Measurements from ENCODE around the gene C13orf46. TPM values are rescaled to one million over a fixed set of nuclear protein-coding genes. Genes with fewer than 3 reads are reported as not detected.

Gene C13orf46
- total RNA-seq, 2 donors from 2014 or later: 0.24 to 0.44 TPM

DNA sequence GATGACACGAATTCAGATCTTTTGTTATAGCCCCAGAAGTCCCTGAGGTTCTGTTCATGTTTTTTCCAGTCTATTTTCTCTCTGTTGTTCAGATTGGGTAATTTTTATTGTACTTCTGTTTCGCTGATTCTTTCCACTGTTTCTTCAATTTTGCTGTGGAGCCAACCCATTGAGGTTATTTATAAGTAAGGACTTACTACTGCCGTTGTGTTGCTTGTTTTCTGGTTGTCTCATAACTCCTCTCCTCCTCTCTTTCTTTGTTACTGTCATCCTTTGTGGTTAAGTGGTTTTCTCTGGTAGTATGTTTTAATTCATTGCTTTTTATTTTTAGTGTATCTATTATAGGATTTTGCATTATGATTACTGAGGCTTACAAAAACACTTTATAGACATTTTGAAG is 61.3 kb downstream of the C13orf46 start:
- TF ChIP-seq, protein P1, sequence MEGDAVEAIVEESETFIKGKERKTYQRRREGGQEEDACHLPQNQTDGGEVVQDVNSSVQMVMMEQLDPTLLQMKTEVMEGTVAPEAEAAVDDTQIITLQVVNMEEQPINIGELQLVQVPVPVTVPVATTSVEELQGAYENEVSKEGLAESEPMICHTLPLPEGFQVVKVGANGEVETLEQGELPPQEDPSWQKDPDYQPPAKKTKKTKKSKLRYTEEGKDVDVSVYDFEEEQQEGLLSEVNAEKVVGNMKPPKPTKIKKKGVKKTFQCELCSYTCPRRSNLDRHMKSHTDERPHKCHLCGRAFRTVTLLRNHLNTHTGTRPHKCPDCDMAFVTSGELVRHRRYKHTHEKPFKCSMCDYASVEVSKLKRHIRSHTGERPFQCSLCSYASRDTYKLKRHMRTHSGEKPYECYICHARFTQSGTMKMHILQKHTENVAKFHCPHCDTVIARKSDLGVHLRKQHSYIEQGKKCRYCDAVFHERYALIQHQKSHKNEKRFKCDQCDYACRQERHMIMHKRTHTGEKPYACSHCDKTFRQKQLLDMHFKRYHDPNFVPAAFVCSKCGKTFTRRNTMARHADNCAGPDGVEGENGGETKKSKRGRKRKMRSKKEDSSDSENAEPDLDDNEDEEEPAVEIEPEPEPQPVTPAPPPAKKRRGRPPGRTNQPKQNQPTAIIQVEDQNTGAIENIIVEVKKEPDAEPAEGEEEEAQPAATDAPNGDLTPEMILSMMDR (IDR thresholded peaks at IDR 0.05): no peak

DNA sequence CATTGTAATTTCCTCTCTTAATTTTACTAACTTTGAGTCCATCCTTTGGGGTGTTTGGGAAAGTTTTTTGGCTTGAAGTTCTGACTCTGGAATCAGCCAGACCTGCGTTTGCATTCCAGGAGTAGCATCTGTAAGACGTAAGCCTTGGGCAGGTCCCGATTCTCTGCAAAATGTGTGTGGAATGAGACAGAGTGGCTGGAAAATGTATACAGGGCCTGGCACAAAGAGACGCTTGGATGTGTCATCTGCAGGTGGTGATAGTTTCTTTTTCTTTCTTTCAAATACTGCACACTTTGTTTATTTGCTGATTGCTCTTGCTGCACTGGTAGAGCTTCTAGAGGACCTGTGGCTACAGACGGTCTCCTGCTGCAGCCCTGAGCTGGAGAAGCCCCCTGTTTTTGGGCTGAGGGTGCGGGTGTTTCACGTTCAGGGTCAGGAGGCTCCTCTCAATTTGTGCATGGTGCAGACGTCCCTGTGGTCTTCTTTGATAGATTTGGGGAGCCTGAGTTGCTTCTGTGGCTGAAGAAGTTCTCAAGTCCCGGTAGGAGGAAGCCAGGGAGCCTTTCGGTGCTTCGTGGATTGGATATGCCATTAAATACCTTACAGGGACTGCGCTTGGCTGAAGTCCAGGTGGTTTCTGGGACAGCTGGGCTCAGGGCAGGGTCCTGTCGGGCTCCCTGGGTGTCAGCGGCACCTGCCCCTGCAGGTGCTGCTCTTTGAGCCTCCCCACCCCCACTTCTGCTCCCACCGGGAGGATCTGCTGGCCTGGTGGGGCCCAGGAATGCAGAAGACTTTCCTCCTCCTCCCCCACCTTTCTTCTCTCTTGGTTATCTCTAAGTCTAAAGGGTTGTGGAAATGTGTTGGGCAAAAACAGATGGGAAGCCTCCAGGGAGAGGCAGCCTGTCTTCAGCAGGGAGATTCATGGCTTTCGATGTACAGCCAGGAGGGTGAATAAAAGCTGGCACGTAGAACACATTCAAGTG is 66.0 kb downstream of the C13orf46 start:
- intact Hi-C loops (cut with DNase I): loop anchor here (5.0 kb wide), 1 partner anchor 91 kb away; no protein-coding TSS in a partner anchor
- H3K9ac ChIP-seq (ENCODE audit: low read depth in 2 of 2, low read length in 2 of 2): no peak overlapping the region

More for the DNA sequence above, 61.3 kb downstream of the C13orf46 start:
- Histone ChIP-seq H3K4me1 (no peaks in the 10 kb centered on the region), H3K36me3 (no peaks in the 10 kb centered on the region), H3K4me3 (no peak overlapping the region), H3K9ac (ENCODE audit: low read depth in 2 of 2, low read length in 2 of 2) (no peak overlapping the region), H3K9me3 (no peaks in the 10 kb centered on the region), H3K27me3 (no peaks in the 10 kb centered on the region), H3K27ac (no peak overlapping the region)
- intact Hi-C loops (cut with DNase I): no loop called here
- DNase-seq: no peak

DNA sequence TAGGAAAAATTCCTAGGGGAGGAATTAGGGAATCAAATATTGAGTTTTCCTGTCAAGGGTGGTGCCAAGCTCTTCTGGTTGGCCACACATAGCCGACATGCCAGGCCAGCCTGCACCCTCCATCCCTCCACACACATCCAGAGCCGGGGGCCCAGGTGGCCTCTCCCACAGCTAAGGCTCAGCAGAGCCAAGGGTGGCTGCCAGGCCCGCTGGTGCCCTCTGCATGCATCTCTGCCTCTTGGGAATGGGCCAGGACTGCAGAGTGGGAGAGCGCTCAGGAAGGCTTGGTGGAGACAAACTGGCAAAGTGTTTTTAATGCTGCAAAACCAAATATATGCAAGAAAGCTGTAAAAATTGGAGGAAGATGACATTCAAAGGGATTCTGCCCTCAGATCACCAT is 67.3 kb downstream of the C13orf46 start:
- Histone ChIP-seq H3K9me3 (no peaks in the 10 kb centered on the region), H3K9ac (ENCODE audit: low read depth in 2 of 2, low read length in 2 of 2) (no peak overlapping the region), H3K4me3 (no peak overlapping the region), H3K36me3 (no peaks in the 10 kb centered on the region), H3K27me3 (no peaks in the 10 kb centered on the region), H3K27ac (no peak overlapping the region), H3K4me1 (no peaks in the 10 kb centered on the region)
- TF ChIP-seq, protein P1 (IDR thresholded peaks at IDR 0.05): no peak
- intact Hi-C loops (cut with DNase I): loop anchor here (5.0 kb wide), 1 partner anchor 89 kb away; no protein-coding TSS in a partner anchor
- DNase-seq: peak; percentile 16

More for the DNA sequence above, 66.0 kb downstream of the C13orf46 start:
- H3K4me3 ChIP-seq: no peak overlapping the region
- no peaks in the 10 kb centered on the region for H3K4me1 ChIP-seq
- H3K36me3 ChIP-seq: no peaks in the 10 kb centered on the region
- DNase-seq: peak; percentile 34
- no peak overlapping the region for H3K27ac ChIP-seq
- H3K27me3 ChIP-seq: no peaks in the 10 kb centered on the region
- TF ChIP-seq, protein P1 (IDR thresholded peaks at IDR 0.05): no peak
- no peaks in the 10 kb centered on the region for H3K9me3 ChIP-seq

DNA sequence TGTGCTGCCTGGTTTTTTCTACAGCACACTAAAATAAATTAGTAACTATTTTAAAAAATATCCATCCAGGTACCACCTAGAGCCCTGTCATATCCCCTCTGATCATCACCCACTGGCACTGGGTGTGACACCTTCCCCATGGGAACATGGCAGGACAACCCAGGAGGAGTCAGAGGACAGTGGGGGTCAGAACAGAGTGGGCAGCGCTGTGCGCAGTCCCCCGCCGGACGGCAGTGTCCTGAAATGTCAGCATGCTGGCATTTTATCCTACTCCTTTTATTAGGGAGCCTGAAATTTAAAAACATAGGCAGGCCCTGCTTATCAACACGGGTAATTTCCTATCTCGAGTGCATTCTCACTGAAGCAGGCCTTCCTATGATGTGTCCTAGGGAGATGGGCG is 67.9 kb downstream of the C13orf46 start:
- intact Hi-C loops (cut with DNase I): loop anchor here (5.0 kb wide), 1 partner anchor 89 kb away; no protein-coding TSS in a partner anchor
- H3K27me3 ChIP-seq: no peaks in the 10 kb centered on the region
- H3K9ac ChIP-seq (ENCODE audit: low read depth in 2 of 2, low read length in 2 of 2): no peak overlapping the region
- TF ChIP-seq, protein P1 (IDR thresholded peaks at IDR 0.05): no peak
- H3K4me3 ChIP-seq: no peak overlapping the region
- H3K4me1 ChIP-seq: no peaks in the 10 kb centered on the region
- H3K27ac ChIP-seq: no peak overlapping the region
- DNase-seq: peak; percentile 5
- no peaks in the 10 kb centered on the region for H3K9me3 ChIP-seq
- no peaks in the 10 kb centered on the region for H3K36me3 ChIP-seq

DNA sequence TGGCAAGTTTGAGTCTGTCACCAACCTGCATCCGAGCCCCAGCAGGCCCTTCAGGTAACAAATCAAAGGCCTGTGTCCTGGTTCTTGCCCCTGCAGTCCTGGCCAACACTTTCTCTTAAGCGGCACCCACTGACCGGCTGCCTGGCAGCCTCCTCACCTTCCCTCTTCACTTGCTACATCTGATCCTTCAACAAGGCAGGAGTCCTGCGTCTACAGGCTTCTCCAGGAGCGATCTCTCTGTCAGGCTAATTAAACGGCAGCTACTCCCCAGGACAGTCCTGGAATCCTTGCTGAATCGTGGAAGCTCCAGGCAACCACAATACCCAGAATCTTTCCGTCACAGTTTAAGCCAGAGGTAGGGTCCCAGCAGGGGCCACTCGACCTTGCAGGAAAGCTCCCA is 68.9 kb downstream of the C13orf46 start:
- intact Hi-C loops (cut with DNase I): loop anchor here (5.0 kb wide), 1 partner anchor 88 kb away; no protein-coding TSS in a partner anchor
- H3K27ac ChIP-seq: no peak overlapping the region
- no peaks in the 10 kb centered on the region for H3K36me3 ChIP-seq
- H3K4me1 ChIP-seq: no peaks in the 10 kb centered on the region
- H3K27me3 ChIP-seq: no peaks in the 10 kb centered on the region
- H3K9me3 ChIP-seq: no peaks in the 10 kb centered on the region
- no peak overlapping the region for H3K9ac ChIP-seq (ENCODE audit: low read depth in 2 of 2, low read length in 2 of 2)
- no peak overlapping the region for H3K4me3 ChIP-seq
- TF ChIP-seq, protein P1 (IDR thresholded peaks at IDR 0.05): no peak
- DNase-seq: no peak

Data from colonic mucosa (tissue), 4 donors.